Activated CD8-positive, alpha-beta memory T cell treated with anti-CD3 and anti-CD28 coated beads for 48 hours (primary cell): Measurements from ENCODE around the gene HEXIM2.
"Not testable (repeated sequence)": the region's sequence is repeated elsewhere in the genome, so short reads cannot be mapped to it uniquely, and the experiment has no call there.

ENCODE experiments used
- DNase-seq, 3 experiments: peaks; one replicate each; pipeline ENCODE4 v3.0.0-alpha.2; 2020; ENCODE audit warnings: low read depth in 2 of 3, low spot score in 2 of 3

The HEXIM2 gene, protein sequence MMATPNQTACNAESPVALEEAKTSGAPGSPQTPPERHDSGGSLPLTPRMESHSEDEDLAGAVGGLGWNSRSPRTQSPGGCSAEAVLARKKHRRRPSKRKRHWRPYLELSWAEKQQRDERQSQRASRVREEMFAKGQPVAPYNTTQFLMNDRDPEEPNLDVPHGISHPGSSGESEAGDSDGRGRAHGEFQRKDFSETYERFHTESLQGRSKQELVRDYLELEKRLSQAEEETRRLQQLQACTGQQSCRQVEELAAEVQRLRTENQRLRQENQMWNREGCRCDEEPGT

GRCh38 chr17:45161288-45162024, at the start of gene HEXIM2:
HEXIM2 (plus strand) TSS chr17:45161875; CDS start chr17:45162794, 919 bp downstream.
- DNase-seq: peak; percentile 90 to 94 (median 93)

DNA sequence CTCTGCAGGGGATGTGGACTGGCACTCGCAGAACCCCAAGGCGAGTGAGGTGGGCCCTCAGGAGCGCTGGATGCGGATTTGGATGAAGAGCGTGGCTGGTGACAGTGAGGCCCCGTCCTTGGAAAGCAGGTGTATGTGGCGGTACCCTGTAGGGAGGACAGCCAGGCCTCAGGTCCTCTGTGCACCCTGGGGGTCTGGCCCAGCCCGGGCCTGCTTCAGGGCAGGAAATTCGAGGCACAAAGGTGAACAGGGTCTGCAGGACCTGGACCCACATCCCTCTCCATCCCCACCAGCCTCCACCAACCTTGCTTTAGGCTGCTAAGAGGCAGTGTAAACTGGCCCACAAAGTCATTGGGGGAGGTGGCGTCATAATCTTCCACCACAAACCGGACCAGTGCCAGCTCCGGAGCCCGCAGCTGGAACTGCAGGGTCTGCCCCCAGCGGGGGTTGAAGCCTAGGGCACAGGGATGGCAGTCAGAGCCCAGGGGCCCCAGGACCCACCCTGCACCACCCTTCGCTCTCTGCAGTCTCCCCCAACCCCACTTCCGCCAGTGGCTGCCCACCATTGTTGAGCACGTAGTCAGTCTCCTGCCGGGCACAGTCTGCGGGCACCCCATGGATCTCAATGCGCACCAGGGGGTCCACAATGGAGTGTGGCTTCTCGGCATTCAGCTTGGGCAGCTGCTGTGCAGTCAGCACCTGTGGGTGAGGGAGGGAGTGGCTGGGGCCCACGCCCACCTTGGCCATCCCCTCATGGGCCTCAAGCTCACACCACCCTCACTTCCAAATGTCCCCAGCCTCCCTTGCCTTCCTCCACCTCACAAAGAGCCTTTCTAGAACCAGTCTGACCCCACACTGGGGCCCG, 48.9 kb upstream of the HEXIM2 start:
- no peak for DNase-seq

GRCh38 chr17:45113424-45113754, 48.3 kb upstream of the HEXIM2 start:
- DNase-seq: no peak

DNA sequence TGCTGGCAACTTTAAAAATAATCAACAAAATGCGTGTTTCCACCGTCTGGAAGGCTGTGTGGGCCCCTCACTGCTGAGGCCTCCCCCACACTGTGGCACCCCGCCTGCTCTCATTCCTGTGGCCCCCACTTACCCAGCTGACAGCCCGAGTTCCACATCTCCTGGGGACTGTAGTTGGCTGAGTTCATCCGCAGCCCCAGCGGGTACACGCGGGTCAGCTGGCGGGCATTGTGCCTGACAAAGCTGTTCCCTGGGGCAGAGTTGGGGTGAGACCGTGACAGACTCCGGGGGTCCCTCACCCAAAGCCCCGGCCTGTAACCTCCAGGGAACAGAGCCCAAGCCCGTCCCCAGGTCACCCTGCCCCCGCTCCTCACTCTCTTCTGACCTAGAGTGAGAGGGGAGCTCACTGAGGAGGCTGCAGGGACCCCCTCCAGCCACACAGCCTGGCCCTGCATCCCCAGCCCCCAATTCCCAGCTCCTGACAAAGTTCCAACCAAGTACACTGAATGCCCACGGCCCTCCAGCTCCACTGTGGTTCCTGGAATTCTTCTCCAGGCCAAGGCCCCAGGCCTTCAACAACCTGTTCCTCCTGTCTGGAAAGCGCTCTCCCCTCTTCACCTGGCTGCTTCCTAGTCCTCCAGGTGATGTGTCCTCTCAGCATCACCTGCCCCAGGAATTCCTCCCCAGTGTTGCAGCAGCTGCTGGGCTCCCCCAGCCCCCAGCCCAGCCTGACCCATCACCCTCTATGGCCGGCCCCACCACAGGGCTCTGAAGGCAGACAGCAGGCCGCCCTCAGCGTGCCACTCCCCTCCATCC, 47.4 kb upstream of the HEXIM2 start:
- no peak for DNase-seq

DNA sequence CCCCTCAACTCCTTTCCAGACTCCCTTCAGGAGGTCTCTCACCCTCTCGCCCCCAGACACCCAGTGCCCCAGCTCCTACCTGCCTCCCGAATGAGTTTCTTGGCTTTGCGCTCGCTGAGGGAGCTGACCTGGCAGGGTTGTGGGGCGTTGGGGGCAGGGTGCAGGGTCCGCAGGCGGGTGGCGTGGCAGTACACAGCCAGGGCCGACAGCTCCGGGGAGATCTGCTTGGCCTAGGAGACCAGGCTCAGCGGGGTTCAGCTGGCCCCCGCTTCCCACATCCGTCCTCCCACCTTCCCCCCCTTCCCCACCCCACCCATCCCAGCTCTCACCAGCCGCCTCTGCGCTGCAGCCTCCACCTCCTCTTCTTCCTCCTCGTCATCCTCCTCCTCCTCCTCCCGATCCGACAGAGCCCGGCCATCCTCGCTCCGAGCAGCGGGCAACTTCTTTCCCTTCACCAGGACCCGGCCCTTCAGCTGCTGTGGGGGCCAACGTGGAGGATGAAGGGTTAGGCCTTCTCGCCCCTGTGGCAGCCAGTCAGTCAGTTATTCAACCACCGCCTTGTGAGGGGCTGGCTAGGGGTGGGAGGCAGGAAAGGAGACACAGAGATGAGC, 46.6 kb upstream of the HEXIM2 start:
- DNase-seq: no peak

DNA sequence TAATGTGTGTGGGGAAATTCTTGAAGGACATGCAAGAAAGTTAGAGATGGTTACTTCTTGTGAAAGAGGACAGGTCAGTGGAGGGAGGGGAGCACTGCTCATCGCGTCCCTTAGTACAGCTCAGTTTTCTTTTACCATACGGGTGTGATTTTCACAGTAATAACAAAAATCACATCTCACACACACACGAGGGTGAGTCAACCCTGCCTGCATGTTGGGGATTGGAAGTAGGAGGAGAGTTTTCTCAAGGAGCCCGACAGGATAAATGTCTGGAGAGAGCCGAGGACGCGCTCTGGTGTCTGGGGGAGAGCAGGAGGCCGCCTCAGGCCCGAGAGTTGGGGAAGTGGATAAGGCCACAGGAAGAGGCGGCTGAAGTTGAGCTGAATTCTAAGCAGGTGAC, 45.8 kb upstream of the HEXIM2 start:
- no peak for DNase-seq

- DNase-seq: no peak
Observed at GRCh38 chr17:45116434-45117016, 45.1 kb upstream of the HEXIM2 start.

- DNase-seq: no peak
Observed at GRCh38 chr17:45117334-45117733, 44.3 kb upstream of the HEXIM2 start.

DNA sequence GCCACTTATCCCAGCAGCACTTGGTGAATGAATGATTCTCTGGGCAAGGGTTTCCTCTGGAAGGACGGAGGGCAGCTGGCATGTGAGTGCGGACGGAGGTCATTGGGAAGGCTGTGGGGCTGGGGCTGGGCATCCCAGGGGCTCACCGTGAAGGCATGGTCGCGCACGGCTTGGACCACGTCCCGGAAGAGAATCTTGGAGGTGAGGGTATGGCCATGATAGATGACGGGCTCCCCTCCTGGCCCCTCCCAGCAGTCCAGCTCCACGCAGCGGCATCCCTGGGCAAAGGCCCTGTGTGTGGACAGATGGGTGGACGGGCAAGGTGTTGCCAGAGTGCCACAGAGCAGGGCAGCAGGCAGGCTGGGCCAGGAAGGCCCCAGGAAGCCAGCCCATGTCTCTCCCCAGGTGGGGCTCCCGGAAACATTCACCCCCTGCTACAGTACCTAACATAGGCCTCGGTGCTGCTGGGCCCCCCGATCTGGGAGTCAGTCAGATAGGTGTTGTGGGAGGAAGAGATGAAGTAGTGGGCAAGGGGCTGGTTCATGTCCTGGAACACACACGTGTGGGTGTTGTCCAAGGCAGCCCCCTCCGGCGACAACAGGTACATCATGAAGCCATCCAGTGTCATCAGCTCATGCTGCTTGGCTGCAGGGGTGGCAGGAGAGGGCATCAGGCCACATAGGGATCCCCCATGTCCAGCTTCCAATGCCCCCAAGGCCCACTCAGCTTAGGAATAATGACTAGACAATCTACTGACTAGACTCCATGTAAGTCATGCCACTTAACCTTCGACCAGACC, 43.6 kb upstream of the HEXIM2 start:
- no peak for DNase-seq

DNA sequence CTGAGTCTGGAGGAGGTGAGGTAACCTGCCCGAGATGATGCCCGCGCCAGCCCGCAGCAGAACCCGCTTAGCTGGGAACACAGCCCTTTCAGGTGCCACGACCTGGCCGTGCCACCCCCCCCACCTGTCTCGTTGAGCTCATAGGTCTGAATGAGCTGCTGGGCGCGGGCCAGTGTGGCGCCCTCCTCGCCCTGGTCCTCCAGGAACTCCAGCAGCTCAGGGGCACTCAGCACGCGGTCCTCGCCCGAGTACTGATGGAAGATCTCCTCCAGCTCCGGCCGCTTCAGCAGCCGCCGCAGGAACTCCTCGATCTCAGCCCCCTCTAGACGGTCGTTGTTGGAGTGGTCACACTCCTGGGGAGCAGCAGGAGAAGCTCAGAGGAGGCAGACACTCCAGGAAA, 43.0 kb upstream of the HEXIM2 start:
- no peak for DNase-seq

DNA sequence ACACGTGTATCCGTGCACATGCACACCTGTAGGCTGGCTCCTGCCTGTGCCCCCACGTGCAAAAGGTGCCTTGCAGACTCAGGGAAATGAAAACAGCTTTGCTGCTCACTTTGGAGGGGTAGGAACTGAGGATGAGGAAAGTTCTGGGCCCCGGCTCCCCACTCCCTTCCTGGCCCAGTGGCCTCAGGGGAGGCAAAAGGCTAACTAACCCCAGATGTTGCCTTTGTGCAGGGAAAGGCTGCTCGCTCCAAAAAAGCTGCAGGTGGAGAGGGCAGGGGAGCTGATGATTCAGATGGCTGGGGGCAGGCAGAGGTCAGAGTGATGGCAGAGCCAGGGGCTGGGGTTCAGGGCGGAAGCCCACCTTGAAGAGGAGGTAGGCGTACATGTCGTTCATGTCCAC, 41.7 kb upstream of the HEXIM2 start:
- no peak for DNase-seq

GRCh38 chr17:45120558-45120957, 41.1 kb upstream of the HEXIM2 start:
- no peak for DNase-seq

DNA sequence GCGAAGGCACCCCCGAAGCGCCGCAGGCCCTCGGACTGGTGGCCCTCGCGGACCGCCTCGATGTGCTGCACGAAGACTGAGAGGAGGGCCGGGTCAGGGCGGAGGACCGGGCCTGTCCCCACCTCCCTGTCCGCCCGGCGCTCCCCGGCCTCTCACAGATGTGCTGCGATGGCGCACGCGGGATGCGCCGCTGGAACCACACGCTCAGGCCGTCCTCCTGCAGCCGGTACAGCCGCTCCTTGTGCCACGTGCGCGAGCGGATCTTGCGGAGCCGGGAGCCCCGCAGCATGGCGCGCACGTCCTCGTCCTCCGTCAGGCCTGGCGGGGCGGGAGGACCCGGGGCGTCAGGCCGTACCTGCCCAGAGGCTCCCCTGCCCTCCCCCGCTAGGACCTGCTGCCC, 40.6 kb upstream of the HEXIM2 start:
- no peak for DNase-seq

- DNase-seq: no peak
Observed at GRCh38 chr17:45123076-45123770, 38.5 kb upstream of the HEXIM2 start.

DNA sequence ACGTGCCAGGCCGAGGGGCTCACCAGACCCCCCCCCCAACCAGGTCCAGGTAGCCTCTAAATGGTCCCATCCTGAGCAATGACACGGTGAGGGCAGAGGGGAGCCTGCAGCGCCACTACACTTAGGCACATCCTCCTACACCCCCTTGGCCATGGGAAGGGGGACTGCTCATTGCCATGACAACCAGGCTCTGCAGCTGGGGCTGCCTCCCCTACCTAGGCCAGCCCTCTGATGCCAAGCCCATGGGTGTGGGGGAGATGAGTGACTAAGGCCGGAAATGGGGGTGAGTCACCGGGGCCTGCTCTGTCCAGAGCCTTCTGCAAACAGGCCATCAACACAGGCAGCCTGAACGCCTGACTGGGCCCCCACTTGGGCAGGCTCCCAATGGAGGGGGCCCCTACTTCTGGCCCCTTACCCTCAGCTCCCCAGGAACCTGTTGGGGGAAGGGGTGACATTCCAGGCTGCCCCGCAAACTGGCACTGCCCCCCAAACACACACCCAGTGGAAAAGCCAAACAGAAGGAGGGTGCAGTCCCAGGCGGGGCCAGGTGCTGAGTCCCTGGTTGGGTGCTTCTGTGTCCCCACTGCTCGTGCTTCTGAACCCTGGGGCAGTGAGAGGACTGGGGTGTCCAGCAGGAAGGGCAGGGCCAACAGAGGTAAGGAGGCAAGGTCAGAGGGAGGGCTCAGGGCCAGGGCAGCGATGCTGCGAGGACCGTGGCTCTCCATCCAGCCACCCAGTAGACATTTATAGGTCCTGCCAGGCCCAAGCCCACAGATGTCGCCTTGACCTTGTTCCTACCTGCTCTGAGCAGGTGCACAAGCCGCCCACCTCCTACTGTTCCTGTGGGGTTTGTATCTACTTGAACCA, 37.5 kb upstream of the HEXIM2 start:
- DNase-seq: no peak

- DNase-seq: not testable (repeated sequence)
Observed at GRCh38 chr17:45124797-45125122, 36.9 kb upstream of the HEXIM2 start.

DNA sequence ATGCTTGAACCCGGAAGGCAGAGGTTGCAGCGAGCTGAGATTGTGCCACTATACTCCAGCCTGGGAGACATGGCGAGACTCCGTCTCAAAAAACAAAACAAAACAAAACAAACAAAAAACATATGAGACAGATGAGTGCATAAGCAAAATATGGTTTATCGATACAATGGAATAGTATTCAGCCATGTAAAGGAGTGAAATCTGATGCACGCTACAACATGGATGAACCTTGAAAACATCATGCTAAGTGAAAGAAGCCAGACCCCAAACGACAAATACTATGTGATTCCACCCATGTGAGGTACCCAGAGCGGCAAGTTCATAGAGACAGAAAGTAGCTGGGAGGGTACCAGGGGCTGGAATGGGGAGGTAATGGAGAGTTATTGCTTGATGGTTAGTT, 36.2 kb upstream of the HEXIM2 start:
- no peak for DNase-seq

DNA sequence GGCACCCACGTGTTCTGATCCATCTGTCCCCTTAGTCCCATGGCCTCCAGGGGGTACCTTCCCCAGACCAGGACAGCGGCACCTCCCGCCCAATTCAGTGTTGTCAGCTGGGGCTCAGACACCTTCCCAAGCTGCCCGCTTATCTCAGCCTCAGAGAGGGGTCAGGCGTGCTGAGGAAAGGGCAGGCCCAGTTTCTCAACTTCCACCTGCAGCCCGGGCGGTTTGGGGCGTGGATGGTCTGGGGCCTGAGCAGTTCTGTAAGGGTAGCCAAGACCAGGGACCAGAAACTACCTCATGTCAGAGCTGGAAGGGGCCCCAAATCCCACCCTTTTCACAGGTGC, 34.5 kb upstream of the HEXIM2 start:
- no peak for DNase-seq
